IPS-20b (cell line): ENCODE results near the gene PSME3.
A peak's percentile ranks its signal among the peaks of the same experiment; 100 is the strongest.
"Not testable (repeated sequence)": the region's sequence is repeated elsewhere in the genome, so short reads cannot be mapped to it uniquely, and the experiment has no call there.

Source experiments
- H3K27ac ChIP-seq: one replicate; pipeline ENCODE4 v1.5.1; 2013; ENCODE audit warnings: low read length
- H3K27me3 ChIP-seq: 2 replicates; pipeline ENCODE4 v1.6.1; 2013; ENCODE audit warnings: mild to moderate bottlenecking, low read length, inconsistent platforms; ENCODE audit not compliant: insufficient read depth
- H3K36me3 ChIP-seq: 2 replicates; pipeline ENCODE4 v1.6.1; 2013; ENCODE audit warnings: low read depth, mild to moderate bottlenecking, inconsistent platforms, low read length, moderate library complexity; ENCODE audit not compliant: insufficient read depth
- H3K4me1 ChIP-seq: 2 replicates; pipeline ENCODE4 v1.6.1; 2013; ENCODE audit warnings: mild to moderate bottlenecking, control low read depth, inconsistent platforms, low read length, moderate library complexity; ENCODE audit not compliant: insufficient read depth
- H3K4me3 ChIP-seq: 2 replicates; pipeline ENCODE4 v1.5.1; 2013; ENCODE audit warnings: mild to moderate bottlenecking, low read length, inconsistent platforms
- H3K9ac ChIP-seq: 2 replicates; pipeline ENCODE4 v1.6.1; 2013; ENCODE audit warnings: low read depth, mild to moderate bottlenecking, inconsistent platforms, low read length, moderate library complexity
- H3K9me3 ChIP-seq: 2 replicates; pipeline ENCODE4 v1.6.1; 2013; ENCODE audit warnings: mild to moderate bottlenecking, low read depth, low read length, inconsistent platforms; ENCODE audit not compliant: insufficient read depth

PSME3 gene

DNA sequence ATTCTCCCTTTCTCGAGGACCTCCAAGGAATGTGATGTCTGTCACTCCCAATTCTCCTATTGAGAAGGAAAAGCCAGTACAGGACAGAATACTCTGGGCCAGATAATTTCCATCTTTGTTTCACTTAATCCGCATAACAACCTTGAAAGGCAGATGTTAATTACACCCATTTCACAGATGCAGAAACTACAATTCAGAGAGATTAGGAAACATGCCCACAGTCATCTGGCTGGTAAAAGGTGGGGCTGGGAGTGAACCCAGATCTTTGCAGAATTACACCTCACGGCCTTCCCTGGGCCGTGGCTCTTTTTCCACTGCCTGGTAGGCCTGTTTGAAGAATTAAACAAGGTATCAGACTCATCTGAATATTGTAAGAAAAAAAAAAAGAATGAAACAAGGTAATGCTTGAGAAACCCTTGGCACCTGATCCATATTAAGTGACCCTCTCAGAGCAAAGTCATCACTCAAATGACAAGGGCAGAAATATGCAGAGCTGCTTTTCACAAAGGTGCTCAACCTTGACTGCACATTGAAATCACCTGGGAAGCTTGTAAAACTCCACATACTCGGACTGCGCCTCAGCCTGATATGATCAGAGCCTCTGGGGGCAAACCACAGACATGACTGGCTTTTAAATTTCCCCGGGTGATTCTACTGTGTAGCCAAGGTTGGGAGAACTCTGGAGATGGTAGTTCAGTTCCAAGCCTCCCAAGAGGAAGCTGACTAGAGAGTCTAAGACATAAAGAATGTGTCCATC is 50.8 kb downstream of the PSME3 start:
- Histone ChIP-seq H3K9me3 (no peaks in the 10 kb centered on the region), H3K9ac (no peak overlapping the region), H3K4me3 (no peak overlapping the region), H3K27me3 (peaks cover 12% of the 10 kb centered on the region; the same call in 1 of the 2 replicates), H3K36me3 (no peaks in the 10 kb centered on the region), H3K4me1 (no peaks in the 10 kb centered on the region), H3K27ac (no peak overlapping the region)

DNA sequence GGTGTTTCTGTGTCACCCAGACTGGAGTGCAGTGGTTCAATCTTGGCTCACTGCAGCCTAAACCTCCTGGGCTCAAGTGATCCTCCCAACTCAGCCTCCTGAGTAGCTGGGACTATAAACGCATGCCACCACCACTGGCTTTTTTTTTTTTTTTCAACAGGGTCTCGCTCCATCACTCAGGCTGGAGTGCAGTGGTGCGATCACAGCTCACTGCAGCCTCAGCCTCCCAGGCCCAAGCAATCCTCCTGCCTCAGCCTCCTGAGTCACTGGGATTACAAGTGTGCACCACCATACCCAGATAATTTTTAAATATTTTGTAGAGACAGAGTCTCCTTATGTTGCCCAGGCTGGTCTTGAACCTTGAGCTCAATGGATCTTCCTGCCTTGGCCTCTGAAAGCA is 52.6 kb downstream of the PSME3 start:
- H3K9ac ChIP-seq, H3K27ac ChIP-seq, H3K9me3 ChIP-seq: not testable (repeated sequence)

DNA sequence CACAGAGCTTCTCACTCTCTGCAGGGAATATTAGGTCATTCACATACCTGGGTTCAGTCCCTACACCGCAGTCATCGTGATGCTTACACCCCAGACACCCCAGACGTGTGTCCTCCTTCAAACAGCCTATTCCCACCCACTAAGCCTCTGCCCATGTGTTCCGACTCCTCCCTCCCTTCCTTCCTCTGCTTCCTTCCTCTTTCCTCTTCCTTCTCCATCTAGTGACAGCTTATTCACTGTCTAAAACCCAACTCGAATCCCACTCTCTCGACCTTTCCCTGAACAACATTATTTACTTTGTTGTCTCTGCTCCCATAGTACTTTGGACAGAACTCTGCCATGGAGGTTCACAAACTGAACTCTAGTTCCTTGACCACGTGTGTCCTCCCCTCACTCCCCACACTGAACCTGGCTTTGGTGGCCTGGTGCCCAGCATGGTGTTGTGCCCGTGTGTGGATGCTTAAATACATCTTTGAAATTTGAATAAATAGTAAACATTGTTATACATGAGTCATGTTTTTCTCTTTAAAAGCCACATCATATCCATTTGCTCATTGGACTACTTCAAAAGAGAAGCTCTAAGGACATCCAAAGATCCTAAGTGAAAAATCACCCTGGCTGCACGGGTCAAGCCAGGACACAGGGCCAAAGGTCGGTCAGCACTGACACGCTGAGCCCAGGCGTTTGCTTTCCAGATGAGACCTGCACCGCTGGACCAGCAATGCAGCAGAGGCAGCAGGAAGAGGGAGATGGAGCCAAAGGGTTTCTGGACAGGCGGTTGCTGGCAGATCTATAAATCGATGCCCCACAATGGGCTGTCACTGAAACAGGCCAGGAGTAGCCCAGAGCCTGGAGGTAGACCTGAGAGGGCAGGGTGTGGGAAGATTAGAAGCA is 53.3 kb downstream of the PSME3 start:
- Histone ChIP-seq H3K27ac (no peak overlapping the region), H3K27me3 (no peaks in the 10 kb centered on the region), H3K9me3 (no peaks in the 10 kb centered on the region), H3K4me1 (no peaks in the 10 kb centered on the region), H3K4me3 (no peak overlapping the region), H3K9ac (no peak overlapping the region), H3K36me3 (no peaks in the 10 kb centered on the region)

More for the DNA sequence above, 52.6 kb downstream of the PSME3 start:
- H3K4me3 ChIP-seq, H3K36me3 ChIP-seq, H3K27me3 ChIP-seq, H3K4me1 ChIP-seq: not testable (repeated sequence)

DNA sequence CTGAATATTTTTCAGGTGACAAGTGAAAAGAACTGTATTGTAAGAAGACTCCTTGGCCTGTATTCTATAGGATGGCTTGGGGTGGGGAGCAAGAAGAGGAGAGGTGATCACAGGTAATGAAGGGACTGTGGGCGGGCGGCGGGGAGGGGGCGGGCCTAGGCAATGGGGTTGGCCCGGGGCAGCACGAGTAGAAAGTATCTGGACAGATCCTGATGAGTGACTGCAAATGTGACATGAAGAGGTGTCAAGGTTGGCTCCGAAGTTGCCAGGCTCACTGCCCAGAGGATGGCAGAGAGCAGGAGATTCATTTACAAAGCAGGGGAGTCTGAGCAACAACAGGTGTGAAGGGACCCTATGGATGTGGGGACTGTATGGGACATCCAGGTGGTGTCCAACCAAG is 56.6 kb downstream of the PSME3 start:
- Histone ChIP-seq H3K9me3 (no peaks in the 10 kb centered on the region), H3K27ac (no peak overlapping the region), H3K4me1 (peaks cover 4% of the 10 kb centered on the region; the same call in 1 of the 2 replicates), H3K9ac (no peak overlapping the region), H3K4me3 (no peak overlapping the region), H3K27me3 (no peaks in the 10 kb centered on the region), H3K36me3 (no peaks in the 10 kb centered on the region)

DNA sequence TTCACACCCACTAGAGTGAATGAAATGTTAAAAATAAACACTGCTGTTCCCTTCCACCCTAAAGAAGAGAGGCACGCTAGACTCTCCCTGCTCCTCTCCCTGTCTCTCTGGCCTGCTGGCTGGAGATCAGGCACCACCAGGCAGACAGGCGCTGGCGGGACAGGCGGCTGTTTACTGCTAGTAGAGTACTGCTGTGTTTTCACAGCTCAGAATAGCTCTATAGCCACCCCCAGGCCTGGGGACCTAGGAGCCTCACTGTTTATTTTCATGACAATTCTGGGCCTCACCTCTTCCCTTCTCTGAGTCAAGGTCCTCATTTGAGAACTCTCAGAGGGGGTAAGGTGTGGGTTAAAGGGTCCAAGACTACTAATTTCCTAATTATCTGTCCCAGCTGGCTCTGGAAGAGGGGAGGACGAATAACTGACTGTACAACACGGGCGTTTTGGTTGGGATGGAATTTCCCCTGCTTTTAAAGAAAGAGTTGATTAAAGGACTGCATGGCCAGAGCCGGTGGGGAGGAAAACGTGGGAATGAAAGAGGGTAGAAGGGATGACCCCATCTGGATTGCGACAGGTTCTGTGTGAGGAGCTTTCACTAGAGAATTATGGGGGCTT is 58.4 kb downstream of the PSME3 start:
- no peak overlapping the region for H3K4me3 ChIP-seq
- H3K27ac ChIP-seq = no peak overlapping the region
- H3K9ac ChIP-seq = peak overlapping the region; percentile 35; the same call in 1 of the 2 replicates
- peaks cover 4% of the 10 kb centered on the region; the same call in 1 of the 2 replicates for H3K4me1 ChIP-seq
- no peaks in the 10 kb centered on the region for H3K9me3 ChIP-seq
- no peaks in the 10 kb centered on the region for H3K36me3 ChIP-seq
- H3K27me3 ChIP-seq = no peaks in the 10 kb centered on the region

DNA sequence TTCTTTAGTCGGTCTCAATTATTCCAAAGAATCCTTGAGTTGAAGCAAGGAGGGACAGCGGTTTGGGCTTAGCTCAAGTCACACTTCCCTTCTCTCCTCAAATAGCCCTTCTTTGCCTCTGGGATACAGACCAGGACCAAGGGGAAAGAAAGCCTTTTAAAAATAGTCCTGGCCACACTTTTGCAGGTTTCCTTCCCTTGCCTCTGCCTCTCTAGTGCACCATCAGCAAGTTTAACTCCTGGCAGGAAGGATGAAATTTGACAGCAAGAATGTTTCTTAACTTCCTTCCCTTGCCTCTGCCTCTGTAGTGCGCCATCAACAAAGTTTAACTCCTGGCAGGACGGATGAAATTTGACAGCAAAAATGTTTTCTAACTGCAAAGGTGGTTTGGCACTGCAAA is 60.2 kb downstream of the PSME3 start:
- Histone ChIP-seq H3K27me3 (no peaks in the 10 kb centered on the region), H3K4me1 (peaks cover 4% of the 10 kb centered on the region; the same call in 1 of the 2 replicates), H3K4me3 (no peak overlapping the region), H3K9ac (no peak overlapping the region), H3K36me3 (no peaks in the 10 kb centered on the region), H3K9me3 (no peaks in the 10 kb centered on the region), H3K27ac (no peak overlapping the region)
